ENCODE data around the gene MROH8. TPM values are rescaled to one million over a fixed set of nuclear protein-coding genes. Genes with fewer than 3 reads are reported as not detected.

The MROH8 gene
- total RNA-seq, 1 experiment from 2014 or later, result 3.3 TPM

DNA sequence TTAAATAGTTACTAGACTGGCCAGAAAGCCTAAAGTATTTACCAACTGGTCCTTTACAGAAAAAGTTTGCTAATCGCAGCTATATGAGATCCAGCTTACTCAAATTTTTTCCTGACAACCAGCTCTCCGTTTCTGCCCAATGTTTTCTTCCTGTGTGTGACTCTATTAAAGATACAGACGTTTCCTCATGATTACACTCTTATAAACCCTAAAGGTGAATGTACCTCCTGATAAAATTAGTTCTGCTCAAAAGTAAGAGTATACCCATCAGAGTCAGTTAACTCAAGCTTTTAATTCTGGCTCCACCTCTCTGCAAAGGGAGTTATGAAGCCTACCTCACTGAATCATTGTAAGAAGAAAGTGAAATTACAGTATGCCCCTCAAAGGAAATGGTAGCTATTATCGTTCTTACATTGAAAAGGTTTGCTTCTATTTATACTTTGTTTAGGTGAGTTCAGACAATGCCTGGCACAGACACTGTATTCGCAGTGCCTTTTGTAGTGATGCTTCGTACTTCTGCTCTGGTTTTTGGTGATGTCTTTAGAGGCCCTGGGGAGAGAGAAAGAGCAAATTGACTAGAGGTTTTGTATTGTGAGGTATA, 10.2 kb upstream of the MROH8 start:
- TF ChIP-seq CTCF (conservative IDR thresholded peaks at IDR 0.05), result no peak
- TF ChIP-seq EZH2 (IDR thresholded peaks at IDR 0.05; ENCODE audit: low read depth), result no peak
- Histone ChIP-seq H3K27ac (no peak overlapping the region), H3K27me3 (ENCODE audit: insufficient read depth, low read depth) (no peaks in the 10 kb centered on the region), H3K9me3 (ENCODE audit: insufficient read depth, low read depth) (no peaks in the 10 kb centered on the region), H3K4me2 (no peak overlapping the region), H4K20me1 (ENCODE audit: insufficient read depth) (peaks cover 71% of the 10 kb centered on the region), H3K9me2 (ENCODE audit: insufficient read depth) (no peaks in the 10 kb centered on the region), H3F3A (ENCODE audit: insufficient read depth, low read depth) (peaks cover 3% of the 10 kb centered on the region; the same call in 1 of the 2 replicates), H2AFZ (no peak overlapping the region), H3K36me3 (ENCODE audit: low read depth) (peaks cover 34% of the 10 kb centered on the region), H3K4me1 (replicated peaks; ENCODE audit: insufficient read depth) (no peaks in the 10 kb centered on the region), H3K79me2 (ENCODE audit: low read depth) (peaks cover 65% of the 10 kb centered on the region), H3K4me3 (no peak overlapping the region)
- ChIA-PET CTCF (interaction anchor here (0.6 kb wide), 1 partner anchor 343 kb away, joined by 3 read pairs; no protein-coding TSS in a partner anchor), POLR2A (ENCODE audit: unreplicated experiment) (no interaction called here)
- intact Hi-C loops (cut with micrococcal nuclease; ENCODE audit: unreplicated experiment), result loop anchor here (10.0 kb wide), 1 partner anchor 1215 kb away; no protein-coding TSS in a partner anchor
- DNase-seq, result no peak
- no TSS peak for BruUV-seq (replicated peaks)

DNA sequence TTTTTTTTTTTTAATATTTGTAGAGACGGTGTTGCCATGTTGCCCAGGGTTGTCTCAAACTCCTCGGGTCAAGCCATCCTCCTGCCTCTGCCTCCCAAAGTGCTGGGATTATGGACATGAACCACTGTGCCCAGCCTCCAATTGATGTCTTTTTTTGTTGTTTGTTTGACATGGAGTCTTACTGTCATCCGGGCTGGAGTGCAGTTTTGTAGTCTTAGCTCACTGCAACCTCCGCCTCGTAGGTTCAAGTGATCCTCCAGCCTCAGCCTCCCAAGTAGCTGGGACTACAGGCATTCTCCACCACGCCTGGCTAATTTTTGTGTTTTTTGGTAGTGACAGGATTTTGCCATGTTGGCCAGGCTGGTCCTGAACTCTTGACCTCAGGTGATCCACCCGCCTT, 9.4 kb upstream of the MROH8 start:
- Histone ChIP-seq H3F3A (ENCODE audit: insufficient read depth, low read depth) (no peaks in the 10 kb centered on the region; the same call in 1 of the 2 replicates), H3K79me2 (ENCODE audit: low read depth) (peaks cover 68% of the 10 kb centered on the region), H3K9me3 (ENCODE audit: insufficient read depth, low read depth) (no peaks in the 10 kb centered on the region), H3K9me2 (ENCODE audit: insufficient read depth) (no peaks in the 10 kb centered on the region), H3K4me1 (replicated peaks; ENCODE audit: insufficient read depth) (no peaks in the 10 kb centered on the region), H3K4me2 (no peak overlapping the region), H2AFZ (no peak overlapping the region), H3K36me3 (ENCODE audit: low read depth) (peaks cover 36% of the 10 kb centered on the region), H3K27me3 (ENCODE audit: insufficient read depth, low read depth) (no peaks in the 10 kb centered on the region), H3K4me3 (no peak overlapping the region), H4K20me1 (ENCODE audit: insufficient read depth) (peaks cover 64% of the 10 kb centered on the region), H3K27ac (no peak overlapping the region)
- TF ChIP-seq CTCF (conservative IDR thresholded peaks at IDR 0.05) (no peak), EZH2 (IDR thresholded peaks at IDR 0.05; ENCODE audit: low read depth) (no peak)
- intact Hi-C loops (cut with micrococcal nuclease; ENCODE audit: unreplicated experiment), result no loop called here
- DNase-seq, result no peak
- BruUV-seq (replicated peaks), result no TSS peak
- ChIA-PET CTCF (no interaction called here), POLR2A (ENCODE audit: unreplicated experiment) (interaction anchor here (0.7 kb wide), 1 partner anchor 25 kb away, joined by 3 read pairs; no protein-coding TSS in a partner anchor)

- H4K20me1 ChIP-seq (ENCODE audit: insufficient read depth), result peaks cover 62% of the 10 kb centered on the region
- H3K79me2 ChIP-seq (ENCODE audit: low read depth), result peaks cover 76% of the 10 kb centered on the region
- no peak for TF ChIP-seq CTCF (conservative IDR thresholded peaks at IDR 0.05)
- TF ChIP-seq EZH2 (IDR thresholded peaks at IDR 0.05; ENCODE audit: low read depth), result no peak
- DNase-seq, result no peak
- no peaks in the 10 kb centered on the region for H3K9me3 ChIP-seq (ENCODE audit: insufficient read depth, low read depth)
- ChIA-PET CTCF (no interaction called here), POLR2A (ENCODE audit: unreplicated experiment) (no interaction called here)
- H3K9me2 ChIP-seq (ENCODE audit: insufficient read depth), result no peaks in the 10 kb centered on the region
- no peaks in the 10 kb centered on the region; the same call in 1 of the 2 replicates for H3F3A ChIP-seq (ENCODE audit: insufficient read depth, low read depth)
- BruUV-seq (replicated peaks), result no TSS peak
- no peaks in the 10 kb centered on the region for H3K27me3 ChIP-seq (ENCODE audit: insufficient read depth, low read depth)
- no peak overlapping the region for H3K4me2 ChIP-seq
- no peak overlapping the region for H2AFZ ChIP-seq
- H3K4me1 ChIP-seq (replicated peaks; ENCODE audit: insufficient read depth), result peaks cover 2% of the 10 kb centered on the region
- no peak overlapping the region for H3K27ac ChIP-seq
- intact Hi-C loops (cut with micrococcal nuclease; ENCODE audit: unreplicated experiment), result no loop called here
- peaks cover 38% of the 10 kb centered on the region for H3K36me3 ChIP-seq (ENCODE audit: low read depth)
- no peak overlapping the region for H3K4me3 ChIP-seq
Measured at GRCh38 chr20:37185686-37186085, 6.3 kb upstream of the MROH8 start.
